SW480 (cell line): ENCODE results near the gene LCE1F.

Experiments used
- DNase-seq: peaks from one replicate; pipeline ENCODE4 v3.0.0-alpha.2; 2016; ENCODE audit warnings: low spot score

The LCE1F gene, protein sequence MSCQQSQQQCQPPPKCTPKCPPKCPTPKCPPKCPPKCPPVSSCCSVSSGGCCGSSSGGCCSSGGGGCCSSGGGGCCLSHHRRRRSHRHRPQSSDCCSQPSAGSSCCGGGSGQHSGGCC

DNA sequence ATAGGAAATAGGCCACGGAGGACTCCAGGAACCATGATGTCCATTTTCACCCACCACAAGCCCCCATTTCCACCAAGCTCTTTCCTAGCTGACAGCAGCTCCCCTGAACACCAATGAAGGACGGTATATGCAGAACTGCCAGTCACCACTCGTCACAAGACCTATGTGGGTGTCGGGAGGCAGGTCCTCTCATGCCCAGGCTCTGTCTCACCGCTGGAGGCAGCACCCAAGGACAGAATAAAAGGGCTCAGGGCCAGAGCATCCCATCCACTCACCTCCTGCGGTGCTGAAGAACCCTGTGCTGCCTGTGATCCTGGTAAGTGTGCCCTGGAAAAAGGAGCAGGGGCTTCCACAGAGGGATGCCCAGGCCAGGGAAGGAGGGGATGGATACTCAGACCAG, at the start of gene LCE1F:
Gene LCE1F, plus strand, starts transcription at position 266 of the 400 bp plus-strand sequence. CDS start 1,232 bp downstream, outside the sequence.
- DNase-seq = peak; percentile 2

DNA sequence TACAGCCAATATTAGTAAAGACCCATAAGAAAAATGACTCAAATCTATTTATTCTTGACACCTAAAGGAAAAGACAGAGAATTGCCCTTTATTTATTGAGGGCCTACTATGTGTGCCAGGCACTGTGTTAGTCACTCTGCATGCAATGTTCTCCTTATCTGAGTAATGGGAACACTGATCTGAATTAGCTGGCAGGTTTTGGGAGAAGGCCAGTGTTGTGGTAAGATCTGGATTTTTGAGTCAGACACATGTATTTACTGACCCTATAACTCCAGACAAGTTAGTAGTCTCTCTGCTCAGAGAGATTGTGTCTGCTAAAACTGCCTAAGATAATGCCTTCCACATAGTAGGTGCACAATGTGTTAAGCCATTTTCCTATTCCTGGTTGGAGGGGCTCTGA, 49.7 kb upstream of the LCE1F start:
- DNase-seq = no peak

DNA sequence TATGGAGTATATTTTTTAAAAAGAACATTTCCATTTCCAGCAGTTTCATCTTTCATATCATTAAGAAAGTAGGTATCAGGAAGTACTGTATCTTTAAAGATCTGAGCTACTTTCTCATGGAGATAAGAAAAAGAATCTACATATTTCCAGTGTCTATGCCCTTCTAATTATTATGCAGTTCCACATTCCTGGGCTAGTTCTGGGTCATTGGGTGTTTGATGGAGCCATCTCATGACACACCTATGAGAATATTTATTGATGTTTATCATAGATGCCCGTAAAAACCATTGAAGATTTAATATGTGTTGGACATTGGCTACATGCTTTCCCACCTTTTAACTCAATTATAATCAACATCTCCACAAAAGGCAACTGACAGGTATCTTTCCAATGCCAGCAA, 46.0 kb upstream of the LCE1F start:
- DNase-seq = no peak

DNA sequence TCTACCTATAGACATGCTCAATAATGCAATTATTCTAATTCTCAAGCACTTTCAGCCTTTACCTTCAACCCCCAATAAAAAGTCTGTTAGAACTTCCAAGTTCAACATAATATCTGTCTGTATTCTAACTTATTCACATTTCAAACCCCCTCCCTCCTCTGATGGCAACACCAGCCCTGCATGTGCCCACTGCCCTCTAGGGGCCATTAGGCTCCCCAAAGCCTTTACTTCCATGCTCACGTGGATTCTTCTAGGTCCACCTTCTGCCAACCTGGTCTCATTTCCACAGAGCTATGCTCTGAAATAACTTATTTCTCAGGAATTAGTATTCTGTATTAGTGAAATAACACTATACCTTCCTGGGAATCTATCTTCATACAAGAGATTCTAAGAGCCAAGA, 39.3 kb upstream of the LCE1F start:
- no peak for DNase-seq

DNA sequence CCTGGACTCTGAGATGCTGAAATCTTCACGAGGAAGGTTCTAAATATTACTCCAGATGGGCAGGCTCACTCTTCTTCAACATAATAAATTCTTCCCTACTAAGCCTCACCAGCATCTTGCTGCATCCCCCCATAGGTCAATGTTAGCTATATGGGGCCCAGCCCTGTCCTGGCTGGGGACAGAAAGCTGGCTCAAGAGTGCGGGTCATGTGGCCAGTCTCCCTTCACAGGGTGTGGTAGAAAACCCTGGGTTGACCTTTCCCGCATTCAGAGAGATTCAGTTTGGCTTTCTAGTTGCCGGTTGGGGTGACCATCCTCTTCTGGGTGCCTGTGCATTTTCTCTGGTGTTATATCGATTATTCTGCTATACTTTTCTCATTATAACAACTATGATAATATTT, 36.9 kb upstream of the LCE1F start:
- no peak for DNase-seq

DNA sequence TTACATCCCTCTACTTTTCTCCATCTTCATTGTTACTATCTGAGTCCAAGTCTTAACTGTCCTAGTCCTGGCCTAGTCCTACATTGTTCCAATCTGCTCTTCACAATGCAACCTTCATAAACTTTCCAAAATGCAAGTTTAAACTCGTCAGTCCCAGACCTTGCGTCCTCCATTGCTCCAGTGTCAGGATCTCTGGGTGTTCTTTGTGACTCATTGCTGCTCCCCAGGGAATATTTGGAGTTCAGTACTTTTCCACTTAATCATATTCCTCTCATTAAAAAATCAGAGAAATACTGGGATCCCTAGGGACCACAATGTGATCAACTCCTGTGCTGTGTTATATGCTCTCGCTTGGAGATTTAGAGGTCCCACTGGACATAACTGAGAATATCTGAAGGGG, 35.1 kb upstream of the LCE1F start:
- DNase-seq = no peak

DNA sequence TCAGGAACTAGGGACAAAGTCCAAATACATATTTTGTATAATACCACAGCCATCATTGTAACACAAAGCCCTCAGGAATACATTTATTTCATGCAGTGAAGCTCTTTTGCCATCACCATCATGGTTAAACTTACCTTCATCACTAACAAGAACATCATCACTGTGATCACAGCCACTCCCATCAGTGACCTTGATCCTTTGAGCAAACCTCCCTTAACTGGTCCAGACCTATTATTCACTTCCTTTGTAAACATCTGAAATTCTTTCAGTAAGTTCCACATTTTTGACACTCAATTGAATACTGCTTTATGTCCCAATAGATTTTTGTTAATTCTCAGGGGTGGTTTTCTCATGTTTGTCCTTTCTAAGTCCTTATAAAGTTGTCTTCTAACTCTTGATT, 33.3 kb upstream of the LCE1F start:
- no peak for DNase-seq

DNA sequence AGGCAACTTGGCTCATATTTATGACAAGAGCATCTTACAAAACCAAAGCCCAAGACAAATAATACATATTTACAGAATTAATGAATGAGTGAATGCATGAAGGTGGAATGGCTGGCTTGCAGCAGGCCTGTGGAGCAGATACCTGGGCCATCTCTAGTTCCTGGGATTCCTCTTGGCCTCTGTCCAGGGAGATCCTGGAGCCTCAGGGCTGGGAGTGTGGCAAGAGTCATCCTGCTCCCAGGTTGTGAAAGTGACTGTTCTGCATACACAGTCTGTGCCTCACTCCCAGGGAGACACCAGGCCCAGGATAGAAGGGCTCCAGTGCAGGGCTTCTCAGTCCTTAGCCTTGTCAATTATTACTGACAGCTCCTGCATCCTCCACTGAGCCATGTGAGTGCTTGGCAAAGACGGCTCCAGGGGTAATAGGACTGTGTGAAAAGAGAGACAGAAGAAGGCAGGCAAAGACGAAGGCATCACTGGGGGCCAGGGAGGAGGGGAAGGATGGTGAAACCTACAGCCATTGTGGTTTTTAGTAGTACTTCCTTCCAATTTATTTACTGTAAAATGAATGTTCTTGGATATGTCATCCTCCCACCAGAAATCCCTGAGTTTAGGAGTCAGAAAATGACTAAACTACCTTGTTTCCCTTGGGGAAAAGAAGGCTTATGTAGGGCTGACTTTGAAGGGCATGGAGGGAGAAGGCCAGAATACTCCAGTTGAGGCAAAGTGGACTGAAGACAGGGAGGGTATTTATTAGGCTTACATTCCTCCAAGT, 31.4 kb upstream of the LCE1F start:
- no peak for DNase-seq

DNA sequence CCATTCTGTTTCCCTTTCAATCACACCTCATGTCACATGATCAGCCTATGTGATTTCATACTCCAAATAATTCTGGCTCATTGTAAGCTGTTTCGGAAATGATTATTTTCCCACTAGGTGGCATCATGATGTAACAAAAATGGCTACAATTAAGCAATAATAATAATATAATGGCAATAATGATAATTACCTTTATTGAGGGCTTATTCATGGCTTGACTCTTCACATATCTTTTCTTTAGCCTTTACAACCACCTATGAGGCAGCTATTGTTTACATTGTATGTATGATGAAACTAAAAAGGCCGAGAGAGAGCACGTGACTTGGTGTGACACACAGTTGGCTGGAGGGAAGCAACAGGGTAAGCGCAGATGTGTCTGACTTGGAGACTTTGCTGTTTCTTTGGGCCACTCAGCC, 29.6 kb upstream of the LCE1F start:
- no peak for DNase-seq

DNA sequence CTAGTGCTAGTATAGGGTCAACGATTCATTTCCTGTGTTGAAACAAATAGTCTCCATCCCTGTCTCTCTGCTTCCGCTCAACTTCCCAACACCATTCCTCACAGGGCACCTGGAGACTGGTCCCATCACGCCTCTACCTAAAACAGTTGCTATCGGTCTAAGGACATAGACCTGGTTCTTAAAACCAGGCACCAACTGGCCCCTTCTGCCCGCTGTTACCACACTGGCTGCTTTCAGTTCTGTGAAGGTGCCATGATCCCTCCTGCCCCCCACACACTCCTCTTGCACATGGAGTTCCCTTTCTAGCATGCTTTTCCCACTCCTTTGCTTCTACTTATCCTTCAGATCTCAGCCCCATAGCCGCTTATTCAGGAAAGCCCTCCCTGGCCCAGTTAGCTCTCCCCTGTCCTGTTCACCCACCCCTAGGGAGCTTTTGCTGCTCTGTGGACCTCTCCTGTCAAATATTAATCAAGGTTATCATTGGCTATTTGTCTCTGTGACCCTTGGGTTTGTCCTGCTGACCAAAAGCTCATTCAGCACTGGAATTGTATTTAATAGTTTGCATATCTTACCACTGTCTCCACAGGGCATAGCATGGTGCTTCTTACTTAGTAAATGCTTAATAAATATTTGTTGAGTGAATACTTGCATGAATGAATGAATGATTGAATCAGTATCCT, 29.0 kb upstream of the LCE1F start:
- DNase-seq = no peak

DNA sequence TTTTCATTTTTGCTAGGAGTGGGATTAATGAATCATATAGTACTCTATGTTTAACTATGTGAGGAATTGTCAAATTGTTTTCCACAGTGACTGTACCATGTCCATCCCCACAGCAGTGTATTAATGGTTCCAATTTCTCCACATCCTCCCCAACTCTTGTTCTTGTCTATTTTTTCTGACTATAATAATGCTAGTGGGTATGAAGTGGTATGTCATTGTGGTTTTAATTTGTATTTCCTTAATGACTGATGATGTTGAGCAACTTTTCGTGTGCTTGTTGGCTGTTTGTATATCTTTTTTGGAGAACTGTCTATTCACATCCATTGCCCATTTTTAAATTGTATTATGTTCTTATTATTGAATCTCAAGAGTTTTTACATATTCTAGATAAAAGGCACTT, 27.1 kb upstream of the LCE1F start:
- no peak for DNase-seq

DNA sequence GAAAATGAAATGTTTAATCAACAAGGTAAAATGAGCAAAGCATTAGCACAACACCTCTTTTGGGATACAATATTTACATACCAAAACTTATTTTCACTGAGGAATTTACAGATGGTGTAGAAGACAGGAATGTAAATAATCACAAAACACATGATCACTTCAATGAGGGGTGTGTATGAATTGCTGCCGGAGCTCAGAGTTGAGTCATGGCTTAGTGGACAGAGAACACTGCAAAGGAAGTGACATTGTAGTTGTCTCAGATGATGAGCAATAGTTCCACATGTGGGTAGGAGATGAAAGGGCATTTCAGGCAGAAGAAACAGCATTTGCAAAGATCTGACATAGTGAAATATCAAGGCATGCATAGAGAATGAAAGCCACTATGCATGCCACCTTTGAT, 22.7 kb upstream of the LCE1F start:
- DNase-seq = peak; percentile 87

DNA sequence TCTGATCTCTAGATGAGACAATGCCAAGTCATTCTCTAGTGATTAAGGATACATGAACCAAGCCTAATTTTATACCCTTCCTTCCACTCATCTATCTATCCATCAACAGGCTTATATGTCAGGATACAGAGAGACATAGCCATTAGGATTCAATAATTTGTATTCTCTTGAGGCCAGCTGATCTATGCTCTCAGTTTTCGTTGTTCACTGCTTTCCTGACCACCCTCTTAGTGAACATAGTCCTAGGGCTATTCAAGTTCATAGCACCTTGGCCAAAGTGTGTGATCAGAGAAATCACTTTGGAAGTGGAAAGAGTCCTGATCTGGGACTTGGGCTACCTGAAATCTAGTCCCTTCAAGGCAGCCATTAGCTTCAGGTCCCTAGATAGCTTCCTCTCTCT, 21.4 kb upstream of the LCE1F start:
- no peak for DNase-seq

DNA sequence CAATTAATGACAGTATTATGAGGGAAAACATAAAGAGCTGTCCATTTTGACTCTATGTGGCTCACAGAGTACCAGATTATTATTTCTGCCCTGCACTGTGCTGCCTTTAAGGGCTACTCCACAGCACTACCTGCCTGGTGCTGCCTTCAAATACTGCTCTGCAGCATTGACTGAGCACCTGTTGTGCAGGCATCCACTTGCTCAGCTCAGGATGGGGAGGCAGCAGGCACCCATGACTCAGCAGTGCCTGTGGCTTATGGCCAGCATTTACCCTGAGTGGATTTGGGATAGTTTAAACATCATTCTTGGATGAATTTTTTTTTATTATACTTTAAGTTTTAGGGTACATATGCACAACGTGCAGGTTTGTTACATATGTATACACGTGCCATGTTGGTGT, 18.1 kb upstream of the LCE1F start:
- DNase-seq = peak; percentile 24

DNA sequence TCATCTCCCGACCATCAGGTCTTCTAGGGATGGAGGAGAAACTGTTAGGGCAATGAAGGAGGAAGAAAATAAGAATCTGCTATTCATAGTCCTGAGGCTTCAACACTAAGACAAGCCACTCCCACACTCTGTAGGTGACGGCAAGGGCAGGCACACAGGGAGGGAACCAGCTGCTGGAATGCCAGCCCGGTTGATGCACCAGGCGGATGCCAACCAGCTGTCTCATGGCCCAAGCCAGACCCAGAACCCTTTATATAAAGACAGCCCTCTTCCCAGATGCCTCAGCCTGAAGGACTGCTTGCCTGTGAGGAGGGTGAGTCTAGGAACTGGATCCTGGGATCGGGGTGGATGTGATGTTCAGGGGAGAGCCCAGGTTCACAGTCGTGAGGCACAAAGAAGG, 17.2 kb upstream of the LCE1F start, which contains the start of gene KPRP:
Gene KPRP, plus strand, starts transcription at position 279 of the 400 bp plus-strand sequence. CDS start 1,564 bp downstream, outside the sequence.
- no peak for DNase-seq

DNA sequence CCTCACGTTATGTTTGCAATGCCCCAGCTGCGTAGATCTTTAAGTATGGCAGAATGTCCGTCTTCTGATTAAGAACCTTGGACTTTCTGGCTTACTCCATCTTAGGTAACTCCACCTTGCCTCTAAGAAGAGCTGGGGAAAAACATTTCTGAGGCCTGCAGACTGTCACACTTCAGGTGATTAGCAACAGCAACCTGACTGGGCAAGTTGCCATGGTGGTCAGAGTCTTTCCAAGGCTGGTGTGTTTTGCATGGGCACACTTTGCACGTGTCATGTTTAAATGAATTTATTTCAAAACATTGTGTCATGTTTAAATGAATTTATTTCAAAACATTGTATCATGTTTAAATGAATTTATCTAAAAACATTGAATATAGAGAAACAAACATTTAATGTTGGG, 16.3 kb upstream of the LCE1F start:
- no peak for DNase-seq

DNA sequence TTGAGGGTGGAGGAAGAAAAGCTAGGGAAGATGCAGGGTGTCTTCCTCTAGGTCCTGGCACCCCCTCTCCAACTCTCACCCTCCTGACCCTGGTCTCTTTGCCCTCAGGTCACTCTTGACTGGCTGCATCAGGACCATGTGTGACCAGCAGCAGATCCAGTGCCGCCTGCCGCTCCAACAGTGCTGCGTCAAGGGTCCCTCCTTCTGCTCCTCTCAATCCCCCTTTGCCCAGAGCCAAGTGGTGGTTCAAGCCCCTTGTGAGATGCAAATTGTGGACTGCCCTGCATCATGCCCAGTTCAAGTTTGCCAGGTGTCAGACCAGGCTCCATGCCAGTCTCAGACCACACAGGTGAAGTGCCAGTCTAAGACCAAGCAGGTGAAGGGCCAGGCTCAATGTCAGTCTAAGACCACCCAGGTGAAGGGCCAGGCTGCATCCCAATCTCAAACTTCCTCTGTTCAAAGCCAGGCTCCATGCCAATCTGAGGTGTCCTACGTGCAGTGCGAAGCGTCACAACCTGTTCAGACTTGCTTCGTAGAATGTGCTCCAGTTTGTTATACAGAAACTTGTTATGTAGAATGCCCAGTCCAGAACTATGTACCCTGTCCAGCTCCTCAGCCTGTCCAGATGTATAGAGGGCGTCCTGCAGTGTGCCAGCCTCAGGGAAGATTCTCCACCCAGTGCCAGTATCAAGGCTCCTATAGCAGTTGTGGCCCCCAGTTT, 15.3 kb upstream of the LCE1F start:
- no peak for DNase-seq

DNA sequence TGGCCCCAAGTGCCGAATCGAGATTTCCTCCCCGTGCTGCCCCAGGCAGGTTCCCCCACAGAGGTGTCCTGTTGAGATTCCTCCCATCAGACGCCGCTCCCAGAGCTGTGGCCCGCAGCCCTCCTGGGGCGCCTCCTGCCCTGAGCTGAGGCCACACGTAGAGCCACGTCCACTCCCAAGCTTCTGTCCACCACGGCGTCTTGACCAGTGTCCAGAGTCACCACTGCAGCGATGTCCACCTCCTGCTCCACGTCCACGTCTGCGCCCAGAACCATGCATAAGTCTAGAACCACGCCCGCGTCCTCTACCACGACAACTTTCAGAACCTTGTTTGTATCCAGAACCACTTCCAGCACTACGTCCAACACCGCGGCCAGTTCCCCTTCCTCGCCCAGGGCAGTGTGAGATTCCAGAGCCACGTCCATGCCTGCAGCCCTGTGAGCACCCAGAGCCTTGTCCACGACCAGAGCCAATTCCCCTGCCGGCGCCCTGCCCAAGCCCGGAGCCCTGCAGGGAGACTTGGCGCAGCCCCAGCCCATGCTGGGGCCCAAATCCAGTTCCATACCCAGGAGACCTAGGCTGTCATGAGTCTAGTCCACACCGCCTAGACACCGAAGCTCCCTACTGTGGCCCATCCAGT, 14.3 kb upstream of the LCE1F start:
- no peak for DNase-seq

DNA sequence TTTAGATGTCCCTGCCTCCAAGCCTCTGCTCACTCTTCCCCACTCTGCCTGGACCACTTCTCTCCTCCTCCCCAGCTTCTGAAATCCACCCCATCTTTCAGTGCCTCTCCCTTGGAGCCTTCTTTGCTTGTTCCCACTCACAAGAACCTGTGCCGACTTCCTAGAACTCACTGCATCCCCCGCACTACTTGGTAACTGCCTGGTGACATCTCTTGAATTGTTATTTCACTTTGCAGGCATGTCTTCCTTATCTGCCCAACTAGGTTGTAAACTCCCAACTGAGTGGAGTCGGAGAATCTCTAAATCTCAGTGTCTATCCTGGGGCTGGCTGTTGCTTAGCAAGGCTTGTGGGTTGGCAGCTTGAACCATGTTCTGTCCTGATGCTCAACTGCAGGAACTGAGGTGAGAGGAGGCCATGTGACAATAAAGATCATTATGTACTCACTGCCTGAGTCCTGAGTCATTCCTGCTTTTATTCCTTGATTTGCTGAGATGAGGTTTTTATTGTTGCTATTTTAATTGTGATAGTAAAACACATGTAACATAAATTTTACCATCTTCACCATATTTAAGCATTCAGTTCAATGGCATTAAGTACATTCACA, 13.2 kb upstream of the LCE1F start:
- no peak for DNase-seq

DNA sequence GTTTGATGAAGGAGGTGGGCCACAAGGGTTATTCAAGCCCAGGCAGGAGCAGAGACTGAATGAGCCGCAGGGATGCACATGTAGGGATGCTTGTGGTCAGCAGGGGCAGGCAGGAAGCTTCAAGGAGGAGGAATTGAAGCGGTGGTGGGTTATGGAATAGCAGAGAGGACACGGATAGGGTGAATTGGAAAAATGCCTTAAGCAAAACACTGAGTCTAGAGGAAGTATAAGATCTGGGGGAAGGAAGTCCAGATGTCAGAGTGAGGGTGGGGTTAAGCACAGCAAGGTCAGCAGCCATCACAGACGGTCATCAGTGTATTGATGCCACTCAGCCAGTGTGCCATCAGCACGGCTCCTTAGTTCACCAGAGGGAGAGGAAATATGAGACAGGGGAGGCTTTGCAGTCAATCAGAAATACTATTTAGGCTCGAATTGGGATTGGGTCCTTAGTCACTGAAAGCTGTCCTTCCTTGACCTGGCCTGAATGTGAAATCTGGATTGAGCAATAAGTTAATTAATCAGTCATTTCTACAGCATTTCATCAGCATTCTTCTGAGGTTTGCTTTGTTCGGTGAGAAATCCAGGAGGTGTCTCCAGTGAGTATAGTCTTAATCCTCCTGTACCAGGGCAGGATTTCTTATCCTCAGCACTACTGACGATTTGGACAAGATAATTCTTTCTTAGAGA, 6.0 kb upstream of the LCE1F start:
- peak; percentile 2 for DNase-seq

DNA sequence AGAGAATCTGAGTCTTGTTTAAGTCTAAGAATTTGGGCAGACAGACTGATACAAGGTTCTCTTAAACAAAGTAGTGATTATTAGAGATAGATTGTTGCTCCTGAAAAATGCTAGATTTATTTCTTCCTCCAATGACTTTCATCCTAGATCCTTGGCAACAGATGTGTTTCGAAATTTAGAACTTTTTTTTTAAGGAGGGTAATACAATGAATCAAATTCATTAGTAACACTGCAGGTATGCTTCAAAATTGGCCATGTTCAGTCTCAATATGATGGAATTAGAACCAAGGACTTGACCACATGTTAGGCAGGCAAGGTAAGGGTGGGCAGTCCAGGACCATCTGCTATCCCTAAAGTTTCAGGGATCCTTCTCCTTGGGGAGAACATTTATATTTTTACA, 4.5 kb upstream of the LCE1F start:
- DNase-seq = no peak
